Tibial nerve (tissue), 4 donors: ENCODE measurements around the gene PHLPP1. TPM values are rescaled to one million over a fixed set of nuclear protein-coding genes. Genes with fewer than 3 reads are reported as not detected.

ENCODE experiments used
- DNase-seq, 2 donors: peaks; one replicate each; pipeline ENCODE4 v3.0.0-alpha.2; 2019; ENCODE audit warnings: low spot score in 2 of 2
- H3K27ac ChIP-seq, 4 donors: fragments of 200-600 bp; sonication (generic) in 3 of 4; one replicate each; pipeline ENCODE4 v1.5.1; 2017 to 2019; ENCODE audit warnings: mild to moderate bottlenecking in 1 of 4
- H3K27me3 ChIP-seq, 2 donors: fragments of 200-600 bp; sonication (generic) in 1 of 2; one replicate each; pipeline versions ENCODE4 v1.5.1 to v1.6.0; 2017 to 2019
- H3K36me3 ChIP-seq, 3 donors: fragments of 200-600 bp; sonication (generic); one replicate each; pipeline ENCODE4 v1.5.1; 2018 to 2019
- H3K4me1 ChIP-seq, 4 donors: fragments of 200-600 bp; sonication (generic) in 3 of 4; one replicate each; pipeline ENCODE4 v1.5.1; 2017 to 2019
- H3K4me3 ChIP-seq, 4 donors: fragments of 200-600 bp; sonication (generic) in 3 of 4; one replicate each; pipeline ENCODE4 v1.5.1; 2017 to 2019; ENCODE audit warnings: mild to moderate bottlenecking in 1 of 4, moderate library complexity in 1 of 4
- H3K9me3 ChIP-seq, 4 donors: fragments of 200-600 bp; sonication (generic) in 3 of 4; one replicate each; pipeline ENCODE4 v1.5.1; 2017 to 2019
- EP300 ChIP-seq, 2 donors: sonication (generic); formaldehyde crosslinking; IDR thresholded peaks; one replicate each; pipeline ENCODE4 v1.6.1; 2017; ENCODE audit warnings: antibody characterized with exemption in 2 of 2, mild to moderate bottlenecking in 1 of 2
- POLR2A ChIP-seq, 2 donors: fragments of 450-650 bp; IDR thresholded peaks; one replicate each; pipeline ENCODE4 v1.6.1; 2017; ENCODE audit warnings: antibody characterized with exemption in 2 of 2, mild to moderate bottlenecking in 2 of 2, moderate library complexity in 2 of 2
- WGBS, 2 donors: methylation state at CpG; one replicate each; pipeline ENCODE4 v1.1.5; 2018; 5-methylcytosine and 5-hydroxymethylcytosine counted together
- total RNA-seq, 4 donors: library from RNA; depleted of rRNA; stranded (reverse); fragments of >200 nt; gene quantifications; one replicate each; pipeline ENCODE4 v1.1.0, GENCODE V29; 2016
- TF ChIP-seq, protein P1 (sequence below), 5 experiments: fragments of 200-600 bp in 3 of 5; fragments of 450-650 bp in 2 of 5; sonication (generic) in 3 of 5; IDR thresholded peaks; one replicate each; pipeline ENCODE4 v1.5.1; 2016 to 2019; ENCODE audit warnings: antibody characterized with exemption in 5 of 5, mild to moderate bottlenecking in 3 of 5, moderate library complexity in 2 of 5

Gene PHLPP1
- total RNA-seq, 4 donors from 2014 or later: 11.4 to 16.1 (median 14.5) TPM

GRCh38 chr18:62795813-62796212 lies 80.5 kb downstream of the PHLPP1 start:
- no peak for TF ChIP-seq EP300 (IDR thresholded peaks at IDR 0.05)
- TF ChIP-seq, protein P1, sequence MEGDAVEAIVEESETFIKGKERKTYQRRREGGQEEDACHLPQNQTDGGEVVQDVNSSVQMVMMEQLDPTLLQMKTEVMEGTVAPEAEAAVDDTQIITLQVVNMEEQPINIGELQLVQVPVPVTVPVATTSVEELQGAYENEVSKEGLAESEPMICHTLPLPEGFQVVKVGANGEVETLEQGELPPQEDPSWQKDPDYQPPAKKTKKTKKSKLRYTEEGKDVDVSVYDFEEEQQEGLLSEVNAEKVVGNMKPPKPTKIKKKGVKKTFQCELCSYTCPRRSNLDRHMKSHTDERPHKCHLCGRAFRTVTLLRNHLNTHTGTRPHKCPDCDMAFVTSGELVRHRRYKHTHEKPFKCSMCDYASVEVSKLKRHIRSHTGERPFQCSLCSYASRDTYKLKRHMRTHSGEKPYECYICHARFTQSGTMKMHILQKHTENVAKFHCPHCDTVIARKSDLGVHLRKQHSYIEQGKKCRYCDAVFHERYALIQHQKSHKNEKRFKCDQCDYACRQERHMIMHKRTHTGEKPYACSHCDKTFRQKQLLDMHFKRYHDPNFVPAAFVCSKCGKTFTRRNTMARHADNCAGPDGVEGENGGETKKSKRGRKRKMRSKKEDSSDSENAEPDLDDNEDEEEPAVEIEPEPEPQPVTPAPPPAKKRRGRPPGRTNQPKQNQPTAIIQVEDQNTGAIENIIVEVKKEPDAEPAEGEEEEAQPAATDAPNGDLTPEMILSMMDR (IDR thresholded peaks at IDR 0.05): no peak
- TF ChIP-seq POLR2A (IDR thresholded peaks at IDR 0.05): no peak
- Histone ChIP-seq H3K27me3 (no peaks in the 10 kb centered on the region), H3K9me3 (no peaks in the 10 kb centered on the region), H3K4me1 (peaks cover 0 to 47% (median 3%) of the 10 kb centered on the region in 4 donors), H3K4me3 (no peak overlapping the region), H3K27ac (no peak overlapping the region), H3K36me3 (no peaks in the 10 kb centered on the region)
- WGBS, 2 donors: 79 to 93% methylated on average over 3 of the region's 3 CpGs
- no peak for DNase-seq

DNA sequence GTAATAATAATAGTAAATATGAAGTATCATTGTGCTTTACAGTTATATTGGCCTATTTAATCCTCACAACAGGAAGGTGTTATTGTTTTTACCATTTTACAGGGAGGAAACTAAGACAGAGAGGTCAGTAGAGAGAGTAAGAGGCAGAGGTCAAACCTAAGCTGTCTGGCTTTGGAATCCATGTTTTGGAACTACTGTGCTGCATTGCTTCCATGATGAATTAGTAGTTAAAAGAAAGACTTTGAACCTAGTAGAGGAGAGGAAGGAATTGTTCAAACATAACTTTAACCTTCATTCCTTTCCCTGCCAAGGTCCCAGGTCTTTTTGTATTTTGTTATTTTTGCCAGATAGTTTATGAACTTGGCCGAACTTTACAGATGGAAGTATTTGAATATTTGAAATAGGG lies 80.9 kb downstream of the PHLPP1 start:
- TF ChIP-seq, protein P1 (IDR thresholded peaks at IDR 0.05): no peak
- TF ChIP-seq POLR2A (IDR thresholded peaks at IDR 0.05): no peak
- TF ChIP-seq EP300 (IDR thresholded peaks at IDR 0.05): no peak

DNA sequence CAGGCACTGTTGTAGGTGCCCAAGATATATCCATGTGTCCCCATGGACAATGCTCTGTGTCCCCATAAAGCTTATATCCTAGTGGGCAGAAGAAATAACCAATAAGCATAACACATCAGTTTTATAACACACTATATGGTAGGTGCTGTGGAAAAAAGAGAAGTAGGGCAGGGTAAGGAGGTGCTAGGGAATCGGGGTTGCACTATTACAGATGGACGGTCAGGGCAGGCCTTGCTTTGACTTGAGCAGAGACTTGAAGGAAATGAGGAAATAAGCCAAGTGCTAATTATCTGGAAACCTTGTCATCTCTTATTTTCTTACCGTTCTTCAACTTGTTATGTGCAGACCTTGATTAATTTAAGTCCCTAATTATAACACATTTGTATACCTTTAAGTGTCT lies 82.0 kb downstream of the PHLPP1 start:
- H3K27ac ChIP-seq: no peak overlapping the region
- no peak overlapping the region for H3K4me3 ChIP-seq
- no peak for DNase-seq
- no peak for TF ChIP-seq EP300 (IDR thresholded peaks at IDR 0.05)
- no peak for TF ChIP-seq POLR2A (IDR thresholded peaks at IDR 0.05)
- TF ChIP-seq, protein P1 (IDR thresholded peaks at IDR 0.05): no peak
- H3K9me3 ChIP-seq: no peaks in the 10 kb centered on the region
- 88 to 95% methylated on average over 3 of the region's 3 CpGs for WGBS, 2 donors
- H3K36me3 ChIP-seq: no peaks in the 10 kb centered on the region
- no peaks in the 10 kb centered on the region for H3K27me3 ChIP-seq
- H3K4me1 ChIP-seq: peaks cover 0 to 34% (median 3%) of the 10 kb centered on the region in 4 donors

More for the DNA sequence above, 80.9 kb downstream of the PHLPP1 start:
- no peak overlapping the region for H3K4me3 ChIP-seq
- DNase-seq: no peak
- H3K27me3 ChIP-seq: no peaks in the 10 kb centered on the region
- H3K9me3 ChIP-seq: no peaks in the 10 kb centered on the region
- peaks cover 0 to 46% (median 3%) of the 10 kb centered on the region in 4 donors for H3K4me1 ChIP-seq
- H3K27ac ChIP-seq: no peak overlapping the region
- H3K36me3 ChIP-seq: no peaks in the 10 kb centered on the region
- 60 to 68% methylated on average over 1 of the region's 1 CpG for WGBS, 2 donors

- Histone ChIP-seq H3K4me3 (no peak overlapping the region), H3K4me1 (peaks cover 0 to 31% (median 3%) of the 10 kb centered on the region in 4 donors), H3K9me3 (no peaks in the 10 kb centered on the region), H3K27me3 (no peaks in the 10 kb centered on the region), H3K36me3 (no peaks in the 10 kb centered on the region), H3K27ac (no peak overlapping the region)
- no peak for DNase-seq
- 76 to 77% methylated on average over 6 of the region's 6 CpGs for WGBS, 2 donors
- TF ChIP-seq, protein P1 (IDR thresholded peaks at IDR 0.05): no peak
- no peak for TF ChIP-seq POLR2A (IDR thresholded peaks at IDR 0.05)
- no peak for TF ChIP-seq EP300 (IDR thresholded peaks at IDR 0.05)
These were observed 84.6 kb downstream of the PHLPP1 start for GRCh38 chr18:62799977-62800376.

DNA sequence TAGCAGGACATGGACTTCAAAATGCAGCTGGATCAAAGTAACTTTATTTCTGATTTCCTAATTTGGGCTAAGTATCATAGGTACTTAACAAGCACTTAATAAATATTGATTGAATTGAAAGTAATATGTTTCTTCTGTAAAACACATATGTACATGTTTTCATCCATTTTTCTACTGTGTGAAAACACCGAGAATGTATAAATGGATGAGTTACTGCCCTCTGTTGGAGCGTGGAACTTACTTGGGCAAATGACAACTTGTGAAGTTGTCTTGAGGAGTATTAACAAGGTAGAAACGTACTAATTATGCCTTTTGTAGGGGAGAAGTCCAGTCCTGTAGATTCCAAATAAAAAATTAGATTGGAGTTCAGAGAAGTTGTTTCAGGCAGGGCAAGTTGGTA lies 87.2 kb downstream of the PHLPP1 start:
- no peak for DNase-seq
- WGBS, 2 donors: 74 to 84% methylated on average over 3 of the region's 3 CpGs
- Histone ChIP-seq H3K9me3 (no peaks in the 10 kb centered on the region), H3K4me1 (peaks cover 0 to 26% (median 3%) of the 10 kb centered on the region in 4 donors), H3K4me3 (no peak overlapping the region), H3K27ac (no peak overlapping the region), H3K27me3 (no peaks in the 10 kb centered on the region), H3K36me3 (no peaks in the 10 kb centered on the region)
- no peak for TF ChIP-seq POLR2A (IDR thresholded peaks at IDR 0.05)
- TF ChIP-seq EP300 (IDR thresholded peaks at IDR 0.05): no peak

DNA sequence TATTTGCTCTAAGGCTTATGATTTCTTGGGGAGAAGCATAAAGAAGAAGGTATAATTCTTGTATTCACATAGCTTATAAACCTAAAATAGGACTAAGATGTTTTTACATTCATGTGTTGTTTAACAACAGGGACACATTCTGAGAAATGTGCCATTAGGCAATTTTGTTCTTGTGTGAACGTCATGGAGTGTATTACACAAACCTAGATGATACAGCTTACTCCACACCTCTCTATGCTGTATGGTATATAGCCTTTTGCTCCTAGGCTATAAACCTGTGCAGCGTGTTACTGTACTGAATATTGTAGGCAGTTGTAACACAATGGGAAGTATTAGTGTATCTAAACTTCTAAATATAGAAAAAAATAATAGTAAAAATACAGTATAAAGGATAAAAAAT lies 92.1 kb downstream of the PHLPP1 start:
- 84 to 86% methylated on average over 2 of the region's 2 CpGs for WGBS, 2 donors
- H3K9me3 ChIP-seq: no peaks in the 10 kb centered on the region
- H3K27ac ChIP-seq: no peak overlapping the region
- H3K4me1 ChIP-seq: no peaks in the 10 kb centered on the region
- H3K36me3 ChIP-seq: no peaks in the 10 kb centered on the region
- no peaks in the 10 kb centered on the region for H3K27me3 ChIP-seq
- H3K4me3 ChIP-seq: no peak overlapping the region
- TF ChIP-seq EP300 (IDR thresholded peaks at IDR 0.05): no peak
- TF ChIP-seq, protein P1 (IDR thresholded peaks at IDR 0.05): no peak
- no peak for TF ChIP-seq POLR2A (IDR thresholded peaks at IDR 0.05)
- DNase-seq: no peak
